Lower leg skin (tissue), 3 donors: ENCODE measurements around the gene COA6.

Experiments
- CTCF ChIP-seq, 3 donors: fragments of 450-650 bp; IDR thresholded peaks; one replicate each; pipeline ENCODE4 v1.5.1; 2016; ENCODE audit warnings: antibody characterized with exemption in 3 of 3, mild to moderate bottlenecking in 3 of 3, moderate library complexity in 2 of 3
- POLR2A ChIP-seq, 2 donors: fragments of 450-650 bp; IDR thresholded peaks; one replicate each; pipeline ENCODE4 v1.6.1; 2016 to 2017; ENCODE audit warnings: antibody characterized with exemption in 2 of 2, mild to moderate bottlenecking in 1 of 2, moderate library complexity in 1 of 2

- TF ChIP-seq POLR2A (IDR thresholded peaks at IDR 0.05) = no peak
- no peak for TF ChIP-seq CTCF (IDR thresholded peaks at IDR 0.05)
Measured at GRCh38 chr1:234395297-234395696, 22.0 kb downstream of the COA6 start.
